Measurements from ENCODE around the gene AFF3. TPM values are rescaled to one million over a fixed set of nuclear protein-coding genes. Genes with fewer than 3 reads are reported as not detected.

The AFF3 gene
- total and polyA plus RNA-seq, 8 donors: 1.4 to 78.8 (median 14.7) TPM

DNA sequence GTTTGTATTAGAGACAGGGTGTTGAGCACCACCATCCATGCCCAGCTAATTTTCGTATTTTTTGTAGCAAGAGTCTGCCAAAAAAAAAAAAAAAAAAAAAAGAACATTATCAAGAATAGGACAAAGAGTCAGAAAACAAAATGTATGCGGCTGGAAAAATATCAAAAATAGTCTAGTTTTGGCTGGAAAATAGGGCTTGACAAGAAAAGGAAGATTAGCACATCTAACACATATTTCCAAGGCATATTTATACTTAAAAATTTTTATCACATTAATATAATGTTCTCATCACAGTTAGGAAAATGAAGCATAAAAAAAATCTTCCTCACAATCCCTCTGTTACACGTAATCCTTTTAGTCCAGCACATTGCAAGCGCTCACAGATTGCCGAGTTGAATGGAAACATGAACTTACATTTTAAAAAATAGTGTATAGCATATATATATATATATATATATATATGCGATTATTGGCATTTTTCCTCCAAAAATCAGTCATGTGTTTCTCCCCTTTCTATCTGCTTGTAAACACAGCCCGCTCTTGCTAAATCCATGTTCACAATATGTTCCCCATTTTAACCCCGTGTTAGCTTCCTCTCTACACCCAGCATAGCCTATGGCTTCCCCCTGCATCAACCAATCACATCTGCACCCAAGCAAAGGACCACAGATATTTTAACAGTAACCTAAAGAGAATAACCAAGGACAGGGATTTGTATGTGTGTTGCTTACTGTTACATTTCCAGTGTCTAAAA lies 183.0 kb downstream of the AFF3 start:
- TF ChIP-seq, protein P1, sequence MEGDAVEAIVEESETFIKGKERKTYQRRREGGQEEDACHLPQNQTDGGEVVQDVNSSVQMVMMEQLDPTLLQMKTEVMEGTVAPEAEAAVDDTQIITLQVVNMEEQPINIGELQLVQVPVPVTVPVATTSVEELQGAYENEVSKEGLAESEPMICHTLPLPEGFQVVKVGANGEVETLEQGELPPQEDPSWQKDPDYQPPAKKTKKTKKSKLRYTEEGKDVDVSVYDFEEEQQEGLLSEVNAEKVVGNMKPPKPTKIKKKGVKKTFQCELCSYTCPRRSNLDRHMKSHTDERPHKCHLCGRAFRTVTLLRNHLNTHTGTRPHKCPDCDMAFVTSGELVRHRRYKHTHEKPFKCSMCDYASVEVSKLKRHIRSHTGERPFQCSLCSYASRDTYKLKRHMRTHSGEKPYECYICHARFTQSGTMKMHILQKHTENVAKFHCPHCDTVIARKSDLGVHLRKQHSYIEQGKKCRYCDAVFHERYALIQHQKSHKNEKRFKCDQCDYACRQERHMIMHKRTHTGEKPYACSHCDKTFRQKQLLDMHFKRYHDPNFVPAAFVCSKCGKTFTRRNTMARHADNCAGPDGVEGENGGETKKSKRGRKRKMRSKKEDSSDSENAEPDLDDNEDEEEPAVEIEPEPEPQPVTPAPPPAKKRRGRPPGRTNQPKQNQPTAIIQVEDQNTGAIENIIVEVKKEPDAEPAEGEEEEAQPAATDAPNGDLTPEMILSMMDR (IDR thresholded peaks at IDR 0.05): no peak
- TF ChIP-seq POLR2A (IDR thresholded peaks at IDR 0.05): no peak
- no peak overlapping the region for H3K27ac ChIP-seq
- 84 to 88% (median 85%) methylated on average over 8 of the region's 8 CpGs for WGBS, 5 donors
- H3K4me3 ChIP-seq: no peak overlapping the region
- H3K9me3 ChIP-seq: no peaks in the 10 kb centered on the region
- intact Hi-C loops (cut with DNase I; ENCODE audit: low total_unique reads): no loop called here
- no peak for DNase-seq
- peaks cover 0 to 7% (median 0%) of the 10 kb centered on the region in 4 donors for H3K36me3 ChIP-seq
- no peaks in the 10 kb centered on the region for H3K27me3 ChIP-seq
- peaks cover 9 to 18% (median 12%) of the 10 kb centered on the region in 4 donors for H3K4me1 ChIP-seq

DNA sequence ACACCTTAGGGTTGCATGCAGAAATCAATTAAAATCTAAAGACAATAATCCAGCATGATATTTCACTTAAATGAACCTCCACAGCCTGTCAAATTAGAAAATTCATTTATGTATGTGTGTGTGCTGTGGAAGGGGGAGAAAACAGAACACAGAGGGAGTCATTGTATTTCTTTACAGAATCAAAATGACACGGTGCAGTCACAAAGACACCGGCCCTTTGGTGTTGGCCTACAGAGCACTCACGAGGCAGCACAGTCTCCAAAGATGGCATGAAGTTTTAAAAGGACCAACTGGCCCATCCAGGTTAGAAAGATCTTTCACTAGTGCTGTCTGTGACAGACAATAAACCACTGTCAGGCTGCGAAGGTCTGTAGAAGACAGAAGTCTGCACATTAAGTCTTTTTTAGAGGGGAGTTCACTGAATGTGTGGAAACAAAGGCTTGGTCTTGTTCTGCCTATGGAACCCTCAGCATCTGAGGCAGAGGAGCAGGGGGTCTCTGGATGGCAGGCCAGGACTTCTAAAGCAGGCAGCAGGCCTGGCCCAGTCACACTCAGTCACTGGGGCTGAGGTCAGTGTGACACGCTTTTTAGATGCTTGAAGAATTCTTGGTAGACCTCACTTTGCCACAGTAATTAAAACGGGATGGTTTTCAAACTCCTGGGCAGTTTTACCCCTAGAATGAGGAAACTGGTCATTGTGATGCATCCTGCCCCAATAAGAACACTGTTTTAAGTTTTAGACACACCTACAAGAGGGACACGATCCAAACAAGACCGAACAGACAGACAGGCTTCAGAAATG lies 184.9 kb downstream of the AFF3 start:
- no peak overlapping the region for H3K4me3 ChIP-seq
- H3K4me1 ChIP-seq: peaks cover 9 to 18% (median 12%) of the 10 kb centered on the region in 4 donors
- no peak overlapping the region for H3K27ac ChIP-seq
- no peaks in the 10 kb centered on the region for H3K27me3 ChIP-seq
- no peaks in the 10 kb centered on the region for H3K9me3 ChIP-seq
- TF ChIP-seq, protein P1 (IDR thresholded peaks at IDR 0.05): no peak
- TF ChIP-seq POLR2AphosphoS5 (IDR thresholded peaks at IDR 0.05) (no peak), POLR2A (IDR thresholded peaks at IDR 0.05) (no peak), EP300 (IDR thresholded peaks at IDR 0.05) (no peak)
- intact Hi-C loops (cut with DNase I; ENCODE audit: low total_unique reads): no loop called here
- H3K36me3 ChIP-seq: peaks cover 0 to 7% (median 0%) of the 10 kb centered on the region in 4 donors
- 86 to 91% (median 87%) methylated on average over 8 of the region's 8 CpGs for WGBS, 5 donors
- DNase-seq: no peak

DNA sequence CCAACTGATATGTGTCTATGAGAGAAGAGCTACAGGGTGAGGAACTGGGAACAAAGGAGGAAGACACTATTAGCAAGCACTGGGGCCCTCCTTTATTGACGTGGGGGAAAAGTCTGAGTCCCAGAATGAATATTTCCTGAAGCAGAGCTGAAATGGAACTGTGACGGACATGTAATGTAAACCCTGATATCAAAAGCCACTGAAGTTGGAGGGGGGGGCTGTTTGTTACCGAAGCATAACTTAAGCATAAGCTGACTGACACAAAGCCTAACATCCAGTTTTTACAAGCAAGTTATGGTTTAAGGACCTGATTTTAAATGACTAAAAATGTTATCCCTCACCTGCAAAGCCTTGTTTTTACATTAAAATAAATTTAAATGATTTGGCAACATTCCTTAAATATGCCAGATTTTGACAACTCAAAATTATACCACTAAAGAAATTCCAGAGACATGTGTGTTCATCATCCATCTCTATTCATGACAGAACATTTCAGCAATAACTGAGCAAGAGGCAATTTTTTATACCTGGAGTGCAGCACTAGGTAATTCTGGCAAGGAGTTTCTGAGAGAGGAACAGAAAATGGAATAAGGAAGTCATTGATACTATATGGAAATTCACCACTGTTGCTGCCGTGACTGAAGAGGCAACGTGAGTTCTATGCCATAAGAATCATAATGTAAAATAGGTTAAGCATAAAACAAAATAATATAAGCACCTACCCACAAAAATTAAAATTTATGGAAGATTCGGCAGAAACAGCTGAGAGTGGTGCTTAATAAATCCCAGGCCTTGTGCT lies 186.0 kb downstream of the AFF3 start:
- intact Hi-C loops (cut with DNase I; ENCODE audit: low total_unique reads): no loop called here

More for the DNA sequence above, 186.0 kb downstream of the AFF3 start:
- TF ChIP-seq POLR2AphosphoS5 (IDR thresholded peaks at IDR 0.05) (no peak), EP300 (IDR thresholded peaks at IDR 0.05) (no peak), POLR2A (IDR thresholded peaks at IDR 0.05) (no peak)
- TF ChIP-seq, protein P1 (IDR thresholded peaks at IDR 0.05): no peak
- Histone ChIP-seq H3K4me3 (no peak overlapping the region), H3K9me3 (no peaks in the 10 kb centered on the region), H3K27ac (no peak overlapping the region), H3K36me3 (peaks cover 0 to 7% (median 0%) of the 10 kb centered on the region in 4 donors), H3K4me1 (peaks cover 8 to 12% (median 9%) of the 10 kb centered on the region in 4 donors), H3K27me3 (no peaks in the 10 kb centered on the region)
- no peak for DNase-seq
- WGBS, 5 donors: 86 to 91% (median 87%) methylated on average over 6 of the region's 6 CpGs

All from stomach (tissue), 9 donors.